Fibroblast of villous mesenchyme (primary cell): ENCODE data around the gene ELAVL1. TPM values are rescaled to one million over a fixed set of nuclear protein-coding genes. Genes with fewer than 3 reads are reported as not detected.
A peak's percentile ranks its signal among the peaks of the same experiment; 100 is the strongest.

Experiments used
- DNase-seq: peaks from one replicate; pipeline ENCODE4 v3.0.0-alpha.2; 2010; ENCODE audit warnings: low read depth
- H3K4me3 ChIP-seq: 2 replicates; pipeline ENCODE4 v1.5.1; 2011; ENCODE audit warnings: low read depth, mild to moderate bottlenecking, low read length
- CTCF ChIP-seq: IDR thresholded peaks from 2 replicates; pipeline ENCODE4 v1.5.1; 2012; ENCODE audit warnings: low read depth, mild to moderate bottlenecking, low read length; ENCODE audit not compliant: insufficient read depth
- total RNA-seq: library from RNA; depleted of rRNA; stranded (reverse); fragments of >200 nt; gene quantifications from 2 replicates; pipeline ENCODE4 v1.2.3, GENCODE V29; 2012

Gene ELAVL1
- total RNA-seq, 1 donor: 26.8 TPM

GRCh38 chr19:7977021-7977722 lies 28.3 kb downstream of the ELAVL1 start:
- H3K4me3 ChIP-seq: no peak overlapping the region
- no peak for DNase-seq
- TF ChIP-seq CTCF: no peak

GRCh38 chr19:7976461-7976860 lies 29.0 kb downstream of the ELAVL1 start:
- no peak overlapping the region for H3K4me3 ChIP-seq
- DNase-seq: no peak
- no peak for TF ChIP-seq CTCF

GRCh38 chr19:7975037-7975436 lies 30.4 kb downstream of the ELAVL1 start:
- no peak overlapping the region for H3K4me3 ChIP-seq
- DNase-seq: no peak
- TF ChIP-seq CTCF: no peak

- no peak for DNase-seq
- TF ChIP-seq CTCF: no peak
Observed at GRCh38 chr19:7973883-7974282, 31.6 kb downstream of the ELAVL1 start.

GRCh38 chr19:7971553-7972520 lies 33.6 kb downstream of the ELAVL1 start:
- TF ChIP-seq CTCF: no peak
- no peak for DNase-seq
- no peak overlapping the region for H3K4me3 ChIP-seq

More at GRCh38 chr19:7973883-7974282, 31.6 kb downstream of the ELAVL1 start:
- H3K4me3 ChIP-seq: no peak overlapping the region

GRCh38 chr19:7970716-7971448 lies 34.6 kb downstream of the ELAVL1 start:
- peak; percentile 87 for TF ChIP-seq CTCF
- DNase-seq: peak; percentile 38
- H3K4me3 ChIP-seq: no peak overlapping the region
